HG02943 (cell line): Measurements from ENCODE around the gene CBLIF.
A peak's percentile ranks its signal among the peaks of the same experiment; 100 is the strongest.
"Not testable (repeated sequence)": the region's sequence is repeated elsewhere in the genome, so short reads cannot be mapped to it uniquely, and the experiment has no call there.

Experiments used
- ATAC-seq: cut with Tn5 transposase; IDR thresholded peaks from one replicate; pipeline ENCODE4 v1.9.1; 2021; ENCODE audit warnings: mild to moderate bottlenecking, low read depth, moderate library complexity; ENCODE audit not compliant: unreplicated experiment

Gene CBLIF

DNA sequence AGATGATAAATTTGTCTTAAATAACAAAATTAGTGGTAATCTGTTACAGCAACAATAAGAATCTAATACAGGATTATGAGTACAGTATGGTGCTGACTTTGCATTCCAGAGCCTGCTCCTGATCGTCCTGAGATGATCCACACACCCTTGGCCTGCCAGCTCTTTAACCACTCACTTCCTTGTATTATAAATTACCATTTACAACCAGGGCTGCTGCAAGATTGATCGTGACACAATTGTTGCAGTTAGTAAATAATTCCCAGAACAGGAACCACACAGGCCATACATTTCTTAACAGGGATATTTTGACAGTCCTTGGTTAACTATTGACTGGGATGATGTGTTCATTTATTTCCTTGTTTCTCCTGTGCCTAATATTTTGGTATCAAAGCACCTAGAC is 3.8 kb upstream of the CBLIF start:
- ATAC-seq = no peak

DNA sequence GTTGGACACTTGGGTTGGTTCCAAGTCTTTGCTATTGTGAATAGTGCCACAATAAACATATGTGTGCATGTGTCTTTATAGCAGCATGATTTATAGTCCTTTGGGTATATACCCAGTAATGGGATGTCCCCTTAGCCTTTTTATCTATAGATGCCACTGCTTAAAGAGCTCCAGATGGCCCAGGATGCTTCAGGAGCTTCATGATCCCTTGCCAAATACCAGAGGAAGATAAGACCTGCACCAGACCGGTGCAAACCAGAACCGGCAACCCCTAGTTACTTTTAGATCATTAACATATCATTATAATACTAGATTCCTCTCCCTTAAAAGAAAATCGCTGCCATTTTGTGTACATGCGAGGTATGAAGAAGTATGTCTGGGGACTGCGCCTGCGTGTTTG is 3.1 kb upstream of the CBLIF start:
- not testable (repeated sequence) for ATAC-seq

DNA sequence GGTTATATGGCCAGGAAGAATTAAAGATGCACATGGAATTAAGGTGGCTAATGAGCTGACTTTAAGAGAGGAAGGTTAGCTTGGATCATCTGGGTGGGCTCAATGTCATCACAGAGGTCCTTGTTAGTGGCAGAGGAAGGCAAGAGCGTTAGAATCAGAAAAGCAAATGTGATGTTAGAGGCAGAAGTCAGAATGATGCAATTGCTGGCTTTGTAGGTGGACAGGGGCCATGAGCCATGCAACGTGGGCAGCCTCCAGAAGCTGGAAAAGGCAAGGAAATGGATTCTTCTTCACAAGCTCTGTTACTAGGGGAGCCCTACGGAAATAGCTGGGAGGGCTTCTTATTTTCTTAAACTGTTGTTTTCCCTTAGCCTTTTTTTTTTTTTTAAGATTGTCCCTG is 2.3 kb upstream of the CBLIF start:
- no peak for ATAC-seq

DNA sequence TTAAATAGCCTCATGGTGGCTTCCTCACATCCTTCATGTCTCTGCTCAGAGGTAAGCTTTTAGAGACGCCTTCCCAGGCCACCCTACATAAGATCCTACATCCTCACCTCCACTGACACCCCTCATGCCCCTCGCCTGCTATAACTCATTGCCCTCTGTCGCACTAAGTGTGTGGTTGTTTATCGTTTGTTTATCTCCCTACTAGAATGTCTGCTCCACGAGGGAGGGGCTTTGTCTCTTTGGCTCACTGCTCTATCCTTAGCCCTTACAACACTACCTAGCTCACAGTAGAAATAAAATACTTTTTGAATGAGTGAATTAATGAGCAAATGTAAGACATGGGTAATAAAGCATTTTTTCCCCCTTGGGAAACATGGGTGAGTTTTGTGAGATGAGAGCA is 1.3 kb upstream of the CBLIF start:
- no peak for ATAC-seq

DNA sequence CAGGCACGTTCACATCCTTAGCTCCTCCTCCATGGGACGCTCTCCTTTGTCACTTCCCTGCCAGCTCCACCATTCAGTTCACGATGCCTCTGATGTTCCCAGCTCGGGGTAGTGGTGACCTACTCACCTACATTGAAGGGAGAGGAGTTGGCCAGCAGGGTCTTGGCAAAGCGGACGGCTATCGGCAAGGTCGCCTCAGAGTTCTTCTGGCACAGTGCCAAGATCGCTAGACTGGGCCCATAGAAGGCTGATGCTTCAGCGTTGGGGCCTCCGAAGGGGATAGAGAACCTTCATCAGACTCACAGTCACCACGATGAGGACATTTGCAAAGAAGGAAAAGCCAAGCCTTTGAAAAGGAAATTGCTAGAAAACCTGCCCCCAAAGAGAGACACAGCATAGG is 3.0 kb downstream of the CBLIF start:
- ATAC-seq = no peak

DNA sequence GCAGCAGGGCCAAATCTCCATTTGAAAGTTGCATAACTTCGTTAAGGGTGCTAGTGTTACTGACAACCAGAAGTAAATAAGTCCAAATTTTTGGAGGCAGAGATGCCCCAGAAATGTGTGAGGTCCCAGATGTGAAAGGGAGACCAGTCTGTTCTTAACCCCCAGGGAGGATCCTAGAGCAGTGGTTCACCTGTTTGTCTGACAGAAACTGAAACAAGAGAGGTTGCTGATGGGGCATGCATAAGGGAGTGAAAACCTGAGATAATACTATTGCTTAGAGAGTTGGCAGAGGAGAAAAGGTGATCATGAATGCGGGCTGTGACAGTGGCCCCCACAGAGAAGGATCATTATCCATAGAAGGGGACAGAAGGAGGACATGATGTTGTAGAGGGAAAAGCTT is 3.8 kb downstream of the CBLIF start:
- no peak for ATAC-seq

DNA sequence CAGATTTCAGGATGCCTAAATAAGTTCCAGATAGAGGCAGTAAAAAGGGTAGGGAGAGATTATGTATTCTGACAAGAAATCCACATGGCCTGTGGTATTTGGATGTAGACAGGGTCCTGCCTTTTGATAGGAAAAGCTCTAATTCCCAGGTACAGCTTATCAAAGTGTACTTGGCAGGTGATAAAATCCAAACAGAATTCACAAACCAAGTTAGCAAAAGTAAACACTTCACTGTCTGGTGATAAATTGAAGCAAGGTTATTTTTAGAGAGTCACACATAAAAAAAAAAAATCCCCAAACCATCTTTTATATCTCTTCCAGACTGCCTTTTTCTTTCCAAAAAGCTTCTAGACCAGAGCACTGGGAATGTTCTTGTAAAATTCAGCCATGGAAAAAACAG is 5.7 kb downstream of the CBLIF start:
- no peak for ATAC-seq

DNA sequence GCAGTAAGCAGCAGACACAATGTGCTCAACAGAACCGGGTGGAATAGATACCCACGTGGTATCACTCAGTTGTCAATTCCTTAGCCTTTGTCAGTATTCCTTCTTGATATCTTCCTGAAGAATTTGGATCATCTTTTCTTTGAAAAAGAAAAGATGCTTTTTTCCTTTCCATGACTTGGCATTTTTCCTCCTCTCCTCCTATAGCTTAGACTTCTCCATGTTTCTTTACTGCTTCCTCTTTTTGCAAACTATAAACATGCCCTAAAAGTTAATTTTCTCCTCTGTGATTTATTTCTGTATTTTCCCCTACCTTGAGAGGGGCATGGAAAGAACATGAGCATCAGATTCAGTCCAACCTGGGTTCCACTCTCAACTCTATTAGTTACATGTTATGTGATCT is 11.7 kb downstream of the CBLIF start:
- no peak for ATAC-seq

DNA sequence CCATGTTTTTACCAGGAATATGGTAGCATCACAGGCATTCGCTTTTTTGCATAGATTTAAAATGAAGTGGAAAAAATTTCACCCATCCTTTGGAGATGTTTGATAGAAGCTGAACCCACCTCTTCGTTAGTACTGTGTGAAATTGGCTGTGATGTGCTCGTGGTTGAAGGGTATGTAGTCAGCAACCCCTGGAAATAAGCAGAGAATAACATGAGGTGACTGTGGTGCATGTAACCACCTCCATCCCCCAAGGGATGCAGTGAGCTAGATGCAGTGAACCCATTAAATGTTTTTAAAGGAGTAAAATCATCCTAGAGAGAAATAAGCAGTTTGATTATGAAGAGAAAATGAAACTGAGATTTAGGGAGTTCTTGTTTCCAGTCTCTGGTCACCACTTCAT is 15.9 kb downstream of the CBLIF start:
- no peak for ATAC-seq

DNA sequence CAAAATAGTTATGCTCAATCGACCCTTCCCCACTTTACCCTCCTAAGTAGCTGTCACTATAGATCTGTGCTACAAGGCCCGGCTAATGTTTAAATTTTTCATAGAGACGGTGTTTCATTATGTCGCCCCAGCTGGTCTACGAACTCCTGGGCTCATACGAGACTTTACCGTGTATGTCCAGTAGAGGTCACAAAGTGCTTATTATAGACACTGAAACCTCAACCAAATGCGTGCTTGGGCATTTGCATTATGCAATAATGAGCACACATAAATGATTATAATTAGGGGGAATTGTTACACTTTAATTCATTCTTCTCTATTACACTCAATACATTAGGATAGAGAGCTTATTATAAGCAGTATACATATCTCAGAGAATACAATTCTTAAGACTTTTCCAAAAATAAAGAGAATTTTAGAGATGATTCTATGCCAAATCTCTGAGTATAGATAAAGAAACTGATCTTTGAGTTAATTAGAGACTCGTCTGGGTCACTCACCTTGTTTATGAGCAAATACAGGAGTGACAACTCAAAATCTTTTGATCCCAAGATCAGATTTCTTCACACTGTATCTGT is 22.2 kb downstream of the CBLIF start:
- peak; percentile 77 for ATAC-seq

DNA sequence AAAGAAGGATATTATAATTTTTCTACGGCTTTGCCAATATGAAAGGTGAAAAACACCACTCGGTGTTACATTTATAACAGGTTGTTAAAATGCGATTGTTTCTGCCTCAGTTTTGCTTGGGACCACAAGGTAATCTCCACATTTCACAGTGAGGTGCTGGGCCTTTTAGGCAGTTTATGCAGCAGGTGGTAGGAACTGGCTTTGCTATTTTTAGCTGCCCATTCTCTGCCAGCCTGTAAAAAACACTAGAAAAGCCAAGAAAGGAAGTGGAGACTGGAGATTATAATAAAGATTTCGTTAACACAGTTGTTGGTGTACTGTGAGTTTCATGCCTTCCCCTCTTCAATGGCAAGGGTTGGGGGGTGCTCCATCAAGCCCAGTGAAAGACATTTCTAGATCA is 26.7 kb downstream of the CBLIF start:
- ATAC-seq = no peak

DNA sequence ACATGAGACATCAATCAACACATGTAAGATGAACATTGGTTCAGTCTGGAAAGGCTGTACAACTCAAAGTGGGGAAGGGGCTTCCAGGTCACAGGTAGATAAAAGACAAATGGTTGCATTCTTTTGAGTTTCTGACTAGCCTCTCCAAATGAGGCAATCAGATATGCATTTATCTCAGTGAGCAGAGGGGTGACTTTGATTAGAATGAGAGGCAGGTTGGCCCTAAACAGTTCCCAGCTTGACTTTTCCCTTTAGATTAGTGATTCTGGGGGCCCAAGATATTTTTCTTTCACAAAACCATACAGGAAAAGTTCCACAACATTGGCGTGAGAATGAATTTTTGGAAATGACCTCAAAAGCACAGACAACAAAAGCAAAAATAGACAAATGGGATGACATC is 28.9 kb downstream of the CBLIF start:
- not testable (repeated sequence) for ATAC-seq

DNA sequence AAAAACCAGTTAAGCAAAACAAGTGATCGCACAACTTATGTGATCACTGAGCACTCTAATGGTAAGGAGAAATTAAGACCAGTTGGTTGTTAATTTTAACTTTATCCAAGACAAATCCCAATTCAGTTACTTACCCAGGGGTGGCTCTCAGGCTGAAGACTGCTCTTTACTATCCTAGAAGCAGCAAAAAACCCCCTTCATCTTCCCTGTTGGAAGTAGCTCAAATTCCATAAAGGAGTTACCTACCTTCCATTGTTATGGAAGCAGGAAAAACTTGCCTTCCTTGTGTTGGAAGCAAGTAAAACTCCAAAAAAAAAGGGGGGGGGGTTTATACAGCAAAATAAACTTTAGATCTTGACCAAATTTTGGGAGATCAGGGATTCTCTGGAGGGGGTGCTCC is 29.5 kb downstream of the CBLIF start:
- ATAC-seq = no peak

DNA sequence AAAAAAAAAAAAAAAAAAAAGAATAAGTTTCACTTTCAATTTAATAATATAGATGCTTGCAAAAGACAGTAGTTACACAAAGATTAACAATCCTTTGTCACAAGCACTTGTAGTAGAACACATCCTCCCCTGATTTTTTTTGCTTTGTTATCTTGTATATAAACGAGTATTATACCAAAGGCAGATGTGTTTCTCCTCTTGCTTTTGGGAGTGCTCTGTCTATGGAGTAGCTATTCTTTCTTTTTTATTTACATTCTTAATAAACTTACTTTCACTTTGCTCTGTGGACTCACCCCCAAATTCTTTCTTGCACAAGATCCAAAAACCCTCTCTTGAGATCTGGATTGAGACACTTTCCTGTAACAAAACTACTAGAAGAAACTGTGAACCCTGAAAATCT is 31.3 kb downstream of the CBLIF start:
- no peak for ATAC-seq

DNA sequence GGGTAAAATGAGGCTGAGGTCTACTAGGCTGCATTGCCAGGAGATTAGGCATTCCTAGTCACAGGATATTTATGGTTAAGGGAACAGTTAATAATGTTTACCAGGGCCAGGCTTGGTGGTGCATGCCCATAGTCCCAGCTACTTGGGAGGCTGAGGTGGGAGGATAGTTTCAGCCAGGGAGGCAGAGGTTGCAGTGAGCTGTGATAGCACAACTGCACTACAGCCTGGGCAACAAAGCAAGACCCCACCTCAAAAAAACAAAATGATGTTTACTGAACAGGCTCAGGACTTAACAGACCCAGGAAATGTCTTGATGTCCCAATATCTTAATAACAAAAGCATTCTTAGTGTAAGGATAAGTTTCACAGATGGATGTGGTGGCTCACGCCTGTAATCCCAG is 31.9 kb downstream of the CBLIF start:
- no peak for ATAC-seq

DNA sequence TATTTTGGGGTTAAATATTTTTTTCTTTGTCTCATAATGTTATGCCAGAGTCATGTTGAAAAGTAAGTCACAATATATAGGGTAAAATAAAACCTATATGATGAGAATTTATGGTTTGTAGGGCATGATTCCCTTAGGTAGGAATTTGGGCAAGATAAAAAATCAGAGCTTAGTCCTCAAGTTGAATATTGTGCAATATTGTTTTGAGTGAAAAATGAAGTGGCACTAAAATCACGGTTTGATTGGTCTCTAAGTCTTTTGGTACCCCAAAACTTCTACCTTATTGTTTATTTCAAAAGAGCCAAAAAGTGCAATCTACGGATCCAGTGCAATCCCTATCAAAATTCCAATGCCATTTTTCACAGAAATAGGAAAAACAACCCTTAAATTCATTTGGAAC is 33.1 kb downstream of the CBLIF start:
- no peak for ATAC-seq

DNA sequence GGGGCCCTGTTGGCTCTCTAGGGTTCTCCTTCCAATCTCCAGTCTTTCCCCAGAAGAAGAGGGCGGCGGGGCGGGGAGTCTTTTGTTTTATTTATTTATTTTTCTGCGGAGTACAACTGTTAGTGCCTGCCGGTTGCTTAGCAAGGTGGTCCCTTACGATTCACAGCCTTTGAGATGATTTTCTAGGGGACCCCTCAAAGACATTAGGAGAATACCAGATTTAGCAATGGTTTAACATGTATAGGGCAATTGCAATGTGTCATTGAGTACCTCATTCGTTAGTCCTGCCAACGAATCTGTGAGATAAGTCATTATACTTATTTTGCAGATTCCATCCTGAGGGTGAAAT is 34.4 kb downstream of the CBLIF start:
- ATAC-seq = no peak

DNA sequence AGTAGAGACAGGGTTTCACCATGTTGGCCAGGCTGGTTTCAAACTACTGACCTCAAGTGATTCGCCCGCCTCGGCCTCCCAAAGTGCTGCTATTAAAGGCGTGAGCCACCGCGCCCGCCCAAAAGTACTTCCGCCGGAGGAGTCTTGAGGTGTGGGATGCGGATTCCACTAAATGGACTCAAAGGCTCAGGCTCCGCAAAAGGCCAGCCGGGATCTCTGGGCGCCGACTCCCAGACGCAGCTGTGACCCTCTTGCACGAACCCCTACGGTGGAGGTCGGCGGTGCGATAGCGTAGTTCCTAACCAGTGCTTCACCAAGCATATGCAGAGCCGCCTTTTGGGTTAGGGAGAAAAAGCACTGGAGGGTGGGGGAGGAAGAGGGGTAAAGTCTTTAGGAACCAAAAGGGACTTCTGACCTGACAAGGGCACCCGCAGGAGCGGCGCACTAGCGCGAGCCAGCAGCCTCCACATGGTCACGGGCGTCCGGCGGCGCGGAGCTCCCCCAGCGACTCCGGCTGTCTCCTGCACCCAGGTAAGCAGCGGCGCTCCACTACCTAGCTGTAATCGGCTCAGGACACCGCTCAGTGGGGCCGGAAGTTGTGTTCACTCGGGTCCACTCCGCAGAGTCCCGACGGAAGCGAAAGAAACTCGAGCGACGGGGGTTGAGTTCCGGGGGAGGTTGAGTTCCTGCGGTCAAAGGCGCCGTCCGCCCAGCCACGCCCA is 34.9 kb downstream of the CBLIF start, which contains the start of gene MRPL16:
MRPL16 (minus strand) TSS at position 590 of the 722 bp plus-strand sequence; CDS start at position 470, 120 bp downstream.
- ATAC-seq = peak; percentile 99

DNA sequence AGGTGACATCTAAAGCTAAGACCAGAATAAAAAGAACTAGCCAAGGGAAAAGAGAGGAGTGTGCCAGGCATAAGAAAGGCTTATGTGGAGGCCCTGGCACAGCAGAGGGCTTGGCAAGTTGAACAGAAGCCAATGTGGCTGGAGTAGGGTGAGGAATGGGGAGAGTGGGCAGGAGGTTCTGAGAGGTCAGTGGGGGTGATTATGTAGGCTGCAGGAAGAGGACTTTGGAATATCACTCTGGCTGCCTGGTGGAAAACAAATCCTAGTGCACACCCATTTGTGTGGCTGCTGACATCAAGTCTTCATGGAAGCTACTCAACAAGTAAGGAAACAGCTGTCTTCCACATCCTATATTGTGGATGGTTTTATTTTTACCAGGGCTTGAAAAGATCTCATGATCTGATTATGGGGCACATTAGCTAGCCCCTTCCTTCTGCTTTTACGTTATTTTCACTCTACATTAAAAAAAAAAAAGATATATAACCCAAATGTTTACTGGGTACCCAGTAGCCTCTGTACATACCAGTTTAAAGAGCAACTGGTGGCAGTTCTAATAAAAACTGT is 38.2 kb downstream of the CBLIF start:
- no peak for ATAC-seq

DNA sequence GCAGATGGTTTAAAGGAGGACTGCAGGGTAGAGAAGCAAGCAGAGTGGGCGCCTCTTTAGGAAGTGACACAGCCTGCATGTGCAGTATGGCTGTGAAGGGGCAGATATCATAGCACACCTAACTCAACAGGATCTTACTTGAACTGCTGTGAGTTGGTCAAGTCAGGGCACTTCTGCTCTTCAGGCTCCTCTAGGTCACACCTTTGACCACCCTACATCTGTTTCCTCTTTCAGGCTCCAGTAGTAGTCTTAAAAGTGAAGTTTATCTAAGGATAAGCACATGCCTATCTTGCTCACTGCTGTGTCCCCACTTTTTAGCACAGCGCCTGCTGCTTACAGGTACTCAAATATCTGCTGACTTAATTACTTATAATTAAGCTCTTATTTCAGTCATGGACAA is 41.2 kb downstream of the CBLIF start:
- ATAC-seq = no peak

DNA sequence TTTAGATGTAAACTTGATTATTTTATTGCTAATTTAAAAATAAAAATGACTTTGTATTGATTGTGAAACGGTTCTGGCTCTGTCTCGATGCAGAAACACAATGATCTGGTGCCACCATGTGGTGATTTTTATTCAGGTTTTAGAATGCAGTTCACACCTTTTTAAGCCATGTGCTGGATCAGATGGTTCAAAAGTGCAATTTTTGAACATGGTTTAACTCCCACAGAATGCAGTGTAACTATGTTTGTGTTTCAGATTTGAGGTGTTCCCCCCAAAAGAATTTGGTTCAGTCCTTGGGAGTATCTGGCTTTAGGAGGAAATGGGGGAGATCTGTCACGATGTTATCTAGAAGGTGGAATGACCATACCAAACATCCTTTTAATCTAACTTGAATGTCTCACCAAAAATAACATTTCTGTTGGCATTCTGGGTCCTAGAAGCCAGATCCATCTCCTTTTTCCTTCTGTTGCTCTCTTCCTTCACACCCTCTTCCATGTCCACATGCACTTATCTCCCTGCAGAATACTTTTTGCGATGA is 42.6 kb downstream of the CBLIF start:
- no peak for ATAC-seq
